ENCODE measurements around the gene GSTA2.
A peak's percentile ranks its signal among the peaks of the same experiment; 100 is the strongest.
"Not testable (repeated sequence)": the region's sequence is repeated elsewhere in the genome, so short reads cannot be mapped to it uniquely, and the experiment has no call there.

Gene GSTA2

GRCh38 chr6:52753137-52753536 lies 10.1 kb downstream of the GSTA2 start:
- no CpG with 5 or more reads among the region's 2 CpGs for WGBS (ENCODE audit: extremely low coverage, insufficient coverage, insufficient read length)
- H2BK12ac ChIP-seq (ENCODE audit: low read length); DNase-seq; H3K9ac ChIP-seq (ENCODE audit: low read length); H2AFZ ChIP-seq (ENCODE audit: insufficient read depth, low read length, poor library complexity); H3K36me3 ChIP-seq (ENCODE audit: control insufficient read depth in 1 of 2, insufficient read depth in 2 of 2, low read length in 2 of 2); H3K27ac ChIP-seq (ENCODE audit: low read depth, low read length); H3K14ac ChIP-seq (ENCODE audit: low read length); H2BK5ac ChIP-seq (ENCODE audit: low read depth, low read length, poor library complexity); H2BK120ac ChIP-seq (ENCODE audit: insufficient read depth, low read length, poor library complexity); H3K79me1 ChIP-seq (ENCODE audit: low read length); H4K91ac ChIP-seq (ENCODE audit: low read depth, low read length); H3K4me2 ChIP-seq (ENCODE audit: low read length); H3K4me3 ChIP-seq (ENCODE audit: low read depth, low read length); H3K9me3 ChIP-seq (ENCODE audit: insufficient read depth, low read depth, low read length); H3K27me3 ChIP-seq (ENCODE audit: insufficient read depth, low read length); H4K12ac ChIP-seq (ENCODE audit: low read depth, low read length); H3K4ac ChIP-seq (ENCODE audit: low read depth, low read length); H3K23ac ChIP-seq (ENCODE audit: low read length); H3K79me2 ChIP-seq (ENCODE audit: control insufficient read depth, insufficient read depth, low read length, poor library complexity); H3K18ac ChIP-seq (ENCODE audit: low read length); H4K8ac ChIP-seq (ENCODE audit: low read depth, low read length); H2AK5ac ChIP-seq (ENCODE audit: low read length); H3K4me1 ChIP-seq (ENCODE audit: control insufficient read depth in 1 of 2, insufficient read depth in 2 of 2, low read length in 2 of 2): not testable (repeated sequence)

- no peak overlapping the region for H4K8ac ChIP-seq (ENCODE audit: low read depth, low read length)
- H4K12ac ChIP-seq (ENCODE audit: low read depth, low read length), result no peak overlapping the region
- no peak overlapping the region for H3K23ac ChIP-seq (ENCODE audit: low read length)
- no peak overlapping the region for H3K4me3 ChIP-seq (ENCODE audit: low read depth, low read length)
- peaks cover 2% of the 10 kb centered on the region for H3K9me3 ChIP-seq (ENCODE audit: insufficient read depth, low read depth, low read length)
- H2AFZ ChIP-seq (ENCODE audit: insufficient read depth, low read length, poor library complexity), result no peak overlapping the region
- H3K9ac ChIP-seq (ENCODE audit: low read length), result no peak overlapping the region
- DNase-seq, result no peak
- no peak overlapping the region for H3K4me2 ChIP-seq (ENCODE audit: low read length)
- no peak overlapping the region for H3K27ac ChIP-seq (ENCODE audit: low read depth, low read length)
- H3K4me1 ChIP-seq (ENCODE audit: control insufficient read depth in 1 of 2, insufficient read depth in 2 of 2, low read length in 2 of 2), result peaks cover 0 to 2% of the 10 kb centered on the region in 2 experiments
- H3K18ac ChIP-seq (ENCODE audit: low read length), result no peak overlapping the region
- H4K91ac ChIP-seq (ENCODE audit: low read depth, low read length), result no peak overlapping the region
- no peak overlapping the region for H2BK12ac ChIP-seq (ENCODE audit: low read length)
- H3K4ac ChIP-seq (ENCODE audit: low read depth, low read length), result no peak overlapping the region
- no peaks in the 10 kb centered on the region for H3K79me1 ChIP-seq (ENCODE audit: low read length)
- no peaks in the 10 kb centered on the region for H3K36me3 ChIP-seq (ENCODE audit: control insufficient read depth in 1 of 2, insufficient read depth in 2 of 2, low read length in 2 of 2)
- no peak overlapping the region for H2AK5ac ChIP-seq (ENCODE audit: low read length)
- H3K79me2 ChIP-seq (ENCODE audit: control insufficient read depth, insufficient read depth, low read length, poor library complexity), result no peaks in the 10 kb centered on the region
- H3K14ac ChIP-seq (ENCODE audit: low read length), result no peak overlapping the region
- no peaks in the 10 kb centered on the region for H3K27me3 ChIP-seq (ENCODE audit: insufficient read depth, low read length)
- no peak overlapping the region for H2BK120ac ChIP-seq (ENCODE audit: insufficient read depth, low read length, poor library complexity)
- H2BK5ac ChIP-seq (ENCODE audit: low read depth, low read length, poor library complexity), result no peak overlapping the region
These were observed 11.0 kb downstream of the GSTA2 start for GRCh38 chr6:52752310-52752709.

GRCh38 chr6:52749556-52750152 lies 13.6 kb downstream of the GSTA2 start:
- H3K14ac ChIP-seq (ENCODE audit: low read length), result no peak overlapping the region
- no peak overlapping the region for H2AFZ ChIP-seq (ENCODE audit: insufficient read depth, low read length, poor library complexity)
- H3K79me1 ChIP-seq (ENCODE audit: low read length), result no peaks in the 10 kb centered on the region
- no peak overlapping the region for H3K23ac ChIP-seq (ENCODE audit: low read length)
- no peak overlapping the region for H3K4me2 ChIP-seq (ENCODE audit: low read length)
- peak; percentile 51 to 80 for DNase-seq
- H4K12ac ChIP-seq (ENCODE audit: low read depth, low read length), result no peak overlapping the region
- no peak overlapping the region for H4K8ac ChIP-seq (ENCODE audit: low read depth, low read length)
- H4K91ac ChIP-seq (ENCODE audit: low read depth, low read length), result no peak overlapping the region
- no peaks in the 10 kb centered on the region for H3K36me3 ChIP-seq (ENCODE audit: control insufficient read depth in 1 of 2, insufficient read depth in 2 of 2, low read length in 2 of 2)
- no peak overlapping the region for H3K4ac ChIP-seq (ENCODE audit: low read depth, low read length)
- WGBS (ENCODE audit: extremely low coverage, insufficient coverage, insufficient read length), result no CpG with 5 or more reads among the region's 2 CpGs
- H2BK12ac ChIP-seq (ENCODE audit: low read length), result no peak overlapping the region
- H3K18ac ChIP-seq (ENCODE audit: low read length), result no peak overlapping the region
- H3K27ac ChIP-seq (ENCODE audit: low read depth, low read length), result no peak overlapping the region
- peaks cover 2% of the 10 kb centered on the region for H3K9me3 ChIP-seq (ENCODE audit: insufficient read depth, low read depth, low read length)
- H3K9ac ChIP-seq (ENCODE audit: low read length), result no peak overlapping the region
- H3K4me1 ChIP-seq (ENCODE audit: control insufficient read depth in 1 of 2, insufficient read depth in 2 of 2, low read length in 2 of 2), result peaks cover 0 to 2% of the 10 kb centered on the region in 2 experiments
- H3K4me3 ChIP-seq (ENCODE audit: low read depth, low read length), result no peak overlapping the region
- no peaks in the 10 kb centered on the region for H3K27me3 ChIP-seq (ENCODE audit: insufficient read depth, low read length)
- no peak overlapping the region for H2AK5ac ChIP-seq (ENCODE audit: low read length)
- H3K79me2 ChIP-seq (ENCODE audit: control insufficient read depth, insufficient read depth, low read length, poor library complexity), result no peaks in the 10 kb centered on the region
- H2BK5ac ChIP-seq (ENCODE audit: low read depth, low read length, poor library complexity), result no peak overlapping the region
- H2BK120ac ChIP-seq (ENCODE audit: insufficient read depth, low read length, poor library complexity), result no peak overlapping the region

GRCh38 chr6:52747301-52747700 lies 16.0 kb downstream of the GSTA2 start:
- not testable (repeated sequence) for H2AFZ ChIP-seq (ENCODE audit: insufficient read depth, low read length, poor library complexity); H3K9ac ChIP-seq (ENCODE audit: low read length); H4K12ac ChIP-seq (ENCODE audit: low read depth, low read length); H3K4ac ChIP-seq (ENCODE audit: low read depth, low read length); H2BK120ac ChIP-seq (ENCODE audit: insufficient read depth, low read length, poor library complexity); H4K8ac ChIP-seq (ENCODE audit: low read depth, low read length); H3K36me3 ChIP-seq (ENCODE audit: control insufficient read depth in 1 of 2, insufficient read depth in 2 of 2, low read length in 2 of 2); H3K4me1 ChIP-seq (ENCODE audit: control insufficient read depth in 1 of 2, insufficient read depth in 2 of 2, low read length in 2 of 2); H3K79me1 ChIP-seq (ENCODE audit: low read length); H3K14ac ChIP-seq (ENCODE audit: low read length); H2BK5ac ChIP-seq (ENCODE audit: low read depth, low read length, poor library complexity); H3K18ac ChIP-seq (ENCODE audit: low read length); H3K4me3 ChIP-seq (ENCODE audit: low read depth, low read length); H3K9me3 ChIP-seq (ENCODE audit: insufficient read depth, low read depth, low read length); H4K91ac ChIP-seq (ENCODE audit: low read depth, low read length); H3K27ac ChIP-seq (ENCODE audit: low read depth, low read length); H2BK12ac ChIP-seq (ENCODE audit: low read length); H3K27me3 ChIP-seq (ENCODE audit: insufficient read depth, low read length); H3K4me2 ChIP-seq (ENCODE audit: low read length); H3K23ac ChIP-seq (ENCODE audit: low read length); H2AK5ac ChIP-seq (ENCODE audit: low read length); H3K79me2 ChIP-seq (ENCODE audit: control insufficient read depth, insufficient read depth, low read length, poor library complexity)
- WGBS (ENCODE audit: extremely low coverage, insufficient coverage, insufficient read length), result no CpG with 5 or more reads among the region's 3 CpGs
- peak; percentile 87 to 94 for DNase-seq
